Measurements from ENCODE around the gene SMAD3. TPM values are rescaled to one million over a fixed set of nuclear protein-coding genes. Genes with fewer than 3 reads are reported as not detected.
A peak's percentile ranks its signal among the peaks of the same experiment; 100 is the strongest.

The SMAD3 gene
- total RNA-seq, 4 donors from 2014 or later: 41.9 to 94.9 (median 56.1) TPM

- H3K9me3 ChIP-seq: no peaks in the 10 kb centered on the region
- peak overlapping the region; percentile 66 for H3K27ac ChIP-seq
- TF ChIP-seq POLR2AphosphoS5 (IDR thresholded peaks at IDR 0.05) (no peak), CTCF (IDR thresholded peaks at IDR 0.05) (no peak), EP300 (IDR thresholded peaks at IDR 0.05) (no peak), POLR2A (IDR thresholded peaks at IDR 0.05) (no peak)
- DNase-seq (ENCODE audit: low spot score in 2 of 2): no peak
- peaks cover 74% of the 10 kb centered on the region for H3K4me1 ChIP-seq
- no peaks in the 10 kb centered on the region for H3K27me3 ChIP-seq
- no peak overlapping the region for H3K4me3 ChIP-seq
- H3K36me3 ChIP-seq: no peaks in the 10 kb centered on the region
- WGBS: 75% methylated on average over 13 of the region's 13 CpGs
Observed at GRCh38 chr15:67076147-67076843, 10.9 kb downstream of the SMAD3 start.

GRCh38 chr15:67077641-67078215 is 12.3 kb downstream of the SMAD3 start:
- Histone ChIP-seq H3K36me3 (no peaks in the 10 kb centered on the region), H3K4me1 (peaks cover 86% of the 10 kb centered on the region), H3K4me3 (no peak overlapping the region), H3K27ac (peak overlapping the region; percentile 4), H3K27me3 (no peaks in the 10 kb centered on the region), H3K9me3 (no peaks in the 10 kb centered on the region)
- DNase-seq (ENCODE audit: low spot score in 2 of 2): no peak
- TF ChIP-seq POLR2A (IDR thresholded peaks at IDR 0.05) (no peak), EP300 (IDR thresholded peaks at IDR 0.05) (no peak), POLR2AphosphoS5 (IDR thresholded peaks at IDR 0.05) (no peak), CTCF (IDR thresholded peaks at IDR 0.05) (no peak)
- WGBS: 42% methylated on average over 6 of the region's 6 CpGs

- TF ChIP-seq POLR2A (IDR thresholded peaks at IDR 0.05): no peak
- Histone ChIP-seq H3K27ac (no peak overlapping the region), H3K36me3 (no peaks in the 10 kb centered on the region), H3K4me3 (no peak overlapping the region), H3K9me3 (no peaks in the 10 kb centered on the region), H3K27me3 (no peaks in the 10 kb centered on the region), H3K4me1 (peaks cover 86% of the 10 kb centered on the region)
- DNase-seq (ENCODE audit: low spot score in 2 of 2): no peak
- 78% methylated on average over 3 of the region's 3 CpGs for WGBS
Observed at GRCh38 chr15:67079361-67079760, 14.0 kb downstream of the SMAD3 start.

- Histone ChIP-seq H3K36me3 (no peaks in the 10 kb centered on the region), H3K4me1 (peaks cover 86% of the 10 kb centered on the region), H3K27me3 (no peaks in the 10 kb centered on the region), H3K9me3 (no peaks in the 10 kb centered on the region), H3K4me3 (peak overlapping the region; percentile 2), H3K27ac (peak overlapping the region; percentile 47)
- no peak for TF ChIP-seq CTCF (IDR thresholded peaks at IDR 0.05)
- TF ChIP-seq EP300 (IDR thresholded peaks at IDR 0.05): no peak
- no peak for TF ChIP-seq POLR2A (IDR thresholded peaks at IDR 0.05)
- TF ChIP-seq POLR2AphosphoS5 (IDR thresholded peaks at IDR 0.05): no peak
- no peak for DNase-seq (ENCODE audit: low spot score in 2 of 2)
- WGBS: 37% methylated on average over 12 of the region's 12 CpGs
Observed at GRCh38 chr15:67080118-67080899, 14.9 kb downstream of the SMAD3 start.

GRCh38 chr15:67080900-67081431 is 15.6 kb downstream of the SMAD3 start:
- Histone ChIP-seq H3K4me1 (peaks cover 86% of the 10 kb centered on the region), H3K27ac (peak overlapping the region; percentile 47), H3K36me3 (no peaks in the 10 kb centered on the region), H3K27me3 (no peaks in the 10 kb centered on the region), H3K4me3 (peak overlapping the region; percentile 2), H3K9me3 (no peaks in the 10 kb centered on the region)
- TF ChIP-seq POLR2AphosphoS5 (IDR thresholded peaks at IDR 0.05): no peak
- no peak for TF ChIP-seq EP300 (IDR thresholded peaks at IDR 0.05)
- no peak for TF ChIP-seq POLR2A (IDR thresholded peaks at IDR 0.05)
- peak in 1 of 2 donors; percentile 14 for TF ChIP-seq CTCF (IDR thresholded peaks at IDR 0.05)
- 18% methylated on average over 10 of the region's 10 CpGs for WGBS
- DNase-seq (ENCODE audit: low spot score in 2 of 2): no peak

Measured in suprapubic skin (tissue), 4 donors.